Measurements from ENCODE around the gene TNRC6B.

DNA sequence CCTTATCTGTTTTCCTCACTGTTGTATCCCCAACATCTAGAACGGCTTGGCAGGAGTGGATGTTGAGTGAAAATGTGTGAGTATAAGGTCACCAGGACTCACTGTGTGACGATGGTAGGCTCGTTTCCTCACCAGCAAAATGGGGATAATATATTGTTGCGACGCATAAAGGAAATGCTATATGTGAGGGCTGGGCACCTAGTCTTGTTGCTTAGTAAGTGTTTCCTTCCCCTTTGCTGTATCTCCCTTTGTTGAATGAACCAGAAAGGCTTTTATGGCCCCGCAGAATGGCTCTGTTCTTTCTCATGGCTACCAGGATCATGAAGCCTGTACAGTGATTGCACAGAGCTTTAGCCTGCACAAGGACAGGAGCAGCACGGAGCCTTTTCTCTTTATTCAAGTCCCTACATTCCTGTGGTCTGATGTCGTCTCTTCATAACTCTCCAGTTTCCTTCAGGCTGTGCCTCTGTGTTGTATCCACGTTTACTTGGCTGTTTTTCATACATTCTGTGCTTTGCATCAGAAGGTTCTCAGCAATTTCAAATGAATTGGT, 5.4 kb downstream of the TNRC6B start:
- TF ChIP-seq EZH2 (IDR thresholded peaks at IDR 0.05; ENCODE audit: borderline replicate concordance), result no peak
- TF ChIP-seq, protein P1, sequence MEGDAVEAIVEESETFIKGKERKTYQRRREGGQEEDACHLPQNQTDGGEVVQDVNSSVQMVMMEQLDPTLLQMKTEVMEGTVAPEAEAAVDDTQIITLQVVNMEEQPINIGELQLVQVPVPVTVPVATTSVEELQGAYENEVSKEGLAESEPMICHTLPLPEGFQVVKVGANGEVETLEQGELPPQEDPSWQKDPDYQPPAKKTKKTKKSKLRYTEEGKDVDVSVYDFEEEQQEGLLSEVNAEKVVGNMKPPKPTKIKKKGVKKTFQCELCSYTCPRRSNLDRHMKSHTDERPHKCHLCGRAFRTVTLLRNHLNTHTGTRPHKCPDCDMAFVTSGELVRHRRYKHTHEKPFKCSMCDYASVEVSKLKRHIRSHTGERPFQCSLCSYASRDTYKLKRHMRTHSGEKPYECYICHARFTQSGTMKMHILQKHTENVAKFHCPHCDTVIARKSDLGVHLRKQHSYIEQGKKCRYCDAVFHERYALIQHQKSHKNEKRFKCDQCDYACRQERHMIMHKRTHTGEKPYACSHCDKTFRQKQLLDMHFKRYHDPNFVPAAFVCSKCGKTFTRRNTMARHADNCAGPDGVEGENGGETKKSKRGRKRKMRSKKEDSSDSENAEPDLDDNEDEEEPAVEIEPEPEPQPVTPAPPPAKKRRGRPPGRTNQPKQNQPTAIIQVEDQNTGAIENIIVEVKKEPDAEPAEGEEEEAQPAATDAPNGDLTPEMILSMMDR (IDR thresholded peaks at IDR 0.05; ENCODE audit: poor library complexity), result no peak
- no peak for TF ChIP-seq EZH2phosphoT487 (IDR thresholded peaks at IDR 0.05; ENCODE audit: low read depth, severe bottlenecking, unreplicated experiment)
